ENCODE data around the gene CDH12. TPM values are rescaled to one million over a fixed set of nuclear protein-coding genes. Genes with fewer than 3 reads are reported as not detected.

CDH12 gene
- total and polyA plus RNA-seq, 2 experiments from 2014 or later = 0.09 to 0.97 TPM

GRCh38 chr5:22651355-22651754, 201.8 kb downstream of the CDH12 start:
- Histone ChIP-seq H3K27ac (no peak overlapping the region), H3K9me3 (ENCODE audit: low read depth) (no peaks in the 10 kb centered on the region), H3K4me1 (ENCODE audit: low read depth) (no peaks in the 10 kb centered on the region), H3K36me3 (no peaks in the 10 kb centered on the region), H3K4me3 (no peak overlapping the region), H3K27me3 (no peaks in the 10 kb centered on the region)
- no peak for TF ChIP-seq CTCF (IDR thresholded peaks at IDR 0.05; ENCODE audit: low read depth, low read length)
- no peak for DNase-seq (ENCODE audit: low read depth in 1 of 2, low spot score in 1 of 2)

GRCh38 chr5:22650511-22650910, 202.6 kb downstream of the CDH12 start:
- Histone ChIP-seq H3K9me3 (ENCODE audit: low read depth) (no peaks in the 10 kb centered on the region), H3K4me3 (no peak overlapping the region), H3K4me1 (ENCODE audit: low read depth) (no peaks in the 10 kb centered on the region), H3K36me3 (no peaks in the 10 kb centered on the region), H3K27ac (no peak overlapping the region), H3K27me3 (no peaks in the 10 kb centered on the region)
- TF ChIP-seq CTCF (IDR thresholded peaks at IDR 0.05; ENCODE audit: low read depth, low read length) = no peak
- no peak for DNase-seq (ENCODE audit: low read depth in 1 of 2, low spot score in 1 of 2)

GRCh38 chr5:22649074-22649473, 204.1 kb downstream of the CDH12 start:
- Histone ChIP-seq H3K36me3 (no peaks in the 10 kb centered on the region), H3K27ac (no peak overlapping the region), H3K4me3 (no peak overlapping the region), H3K27me3 (no peaks in the 10 kb centered on the region), H3K4me1 (ENCODE audit: low read depth) (no peaks in the 10 kb centered on the region), H3K9me3 (ENCODE audit: low read depth) (no peaks in the 10 kb centered on the region)
- no peak for TF ChIP-seq CTCF (IDR thresholded peaks at IDR 0.05; ENCODE audit: low read depth, low read length)
- DNase-seq (ENCODE audit: low read depth in 1 of 2, low spot score in 1 of 2) = peak in 1 of 2 donors; percentile 39

- no peak overlapping the region for H3K27ac ChIP-seq
- no peak for TF ChIP-seq CTCF (IDR thresholded peaks at IDR 0.05; ENCODE audit: low read depth, low read length)
- no peaks in the 10 kb centered on the region for H3K9me3 ChIP-seq (ENCODE audit: low read depth)
- DNase-seq (ENCODE audit: low read depth in 1 of 2, low spot score in 1 of 2) = no peak
- no peaks in the 10 kb centered on the region for H3K27me3 ChIP-seq
- no peaks in the 10 kb centered on the region for H3K36me3 ChIP-seq
- no peaks in the 10 kb centered on the region for H3K4me1 ChIP-seq (ENCODE audit: low read depth)
- H3K4me3 ChIP-seq = no peak overlapping the region
Measured at GRCh38 chr5:22644859-22645258, 208.3 kb downstream of the CDH12 start.

- Histone ChIP-seq H3K4me3 (no peak overlapping the region), H3K27me3 (no peaks in the 10 kb centered on the region), H3K27ac (no peak overlapping the region), H3K36me3 (no peaks in the 10 kb centered on the region), H3K4me1 (ENCODE audit: low read depth) (no peaks in the 10 kb centered on the region), H3K9me3 (ENCODE audit: low read depth) (no peaks in the 10 kb centered on the region)
- TF ChIP-seq CTCF (IDR thresholded peaks at IDR 0.05; ENCODE audit: low read depth, low read length) = no peak
- DNase-seq (ENCODE audit: low read depth in 1 of 2, low spot score in 1 of 2) = no peak
Measured at GRCh38 chr5:22643356-22643755, 209.8 kb downstream of the CDH12 start.

GRCh38 chr5:22631683-22632082, 221.5 kb downstream of the CDH12 start:
- H3K27ac ChIP-seq = no peak overlapping the region
- no peak for DNase-seq (ENCODE audit: low read depth in 1 of 2, low spot score in 1 of 2)
- no peak for TF ChIP-seq CTCF (IDR thresholded peaks at IDR 0.05; ENCODE audit: low read depth, low read length)
- H3K36me3 ChIP-seq = no peaks in the 10 kb centered on the region
- no peaks in the 10 kb centered on the region for H3K4me1 ChIP-seq (ENCODE audit: low read depth)
- no peaks in the 10 kb centered on the region for H3K27me3 ChIP-seq
- no peaks in the 10 kb centered on the region for H3K9me3 ChIP-seq (ENCODE audit: low read depth)
- H3K4me3 ChIP-seq = no peak overlapping the region
